Adrenal gland (tissue), 12 donors: ENCODE results near the gene SRGAP2C. TPM values are rescaled to one million over a fixed set of nuclear protein-coding genes. Genes with fewer than 3 reads are reported as not detected.
"Not testable (repeated sequence)": the region's sequence is repeated elsewhere in the genome, so short reads cannot be mapped to it uniquely, and the experiment has no call there.

ENCODE experiments used
- DNase-seq, 7 donors: peaks; one replicate each; pipeline ENCODE4 v3.0.0-alpha.2; 2019 to 2020
- H3K27ac ChIP-seq, 5 donors: fragments of 200-600 bp; sonication (generic) in 4 of 5; 1 replicate in 3 of 5; 2 replicates in 2 of 5; pipeline versions ENCODE4 v1.5.1 to v1.8.0; 2016 to 2020; ENCODE audit warnings: mild to moderate bottlenecking in 1 of 5
- H3K27me3 ChIP-seq: fragments of 200-600 bp; 2 replicates; pipeline ENCODE4 v1.8.0; 2021
- H3K36me3 ChIP-seq, 2 donors: fragments of 200-600 bp; replicated peaks in 1 of 2; 1 replicate in 1 of 2; 2 replicates in 1 of 2; pipeline versions ENCODE4 v1.5.1 to v1.8.0; 2018 to 2022
- H3K4me1 ChIP-seq, 2 donors: fragments of 200-600 bp; replicated peaks in 1 of 2; 1 replicate in 1 of 2; 2 replicates in 1 of 2; pipeline versions ENCODE4 v1.5.1 to v1.8.0; 2018 to 2021
- H3K4me3 ChIP-seq, 4 donors: fragments of 200-600 bp; sonication (generic) in 3 of 4; one replicate each; pipeline ENCODE4 v1.5.1; 2016 to 2018
- H3K9me3 ChIP-seq, 3 donors: fragments of 200-600 bp; sonication (generic) in 1 of 3; replicated peaks in 1 of 3; 1 replicate in 2 of 3; 2 replicates in 1 of 3; pipeline versions ENCODE4 v1.5.1 to v1.8.0; 2016 to 2021
- WGBS, 4 donors: extraction: QIAGEN DNeasy Blood & Tissue Kit in 2 of 4; methylation state at CpG; one replicate each; pipeline versions ENCODE4 v1.1.5 to v1.1.7; 2013 to 2017; 5-methylcytosine and 5-hydroxymethylcytosine counted together
- intact Hi-C, 2 donors: fragments of 100-400 bp; cut with DNase I; formaldehyde crosslinking; loops; one replicate each; pipeline versions ENCODE4 v1.14.1 to v1.15.0; 2022 to 2023
- polyA plus RNA-seq, 3 donors: library from polyadenylated mRNA; stranded (reverse); fragments of 200-250 nt in 2 of 3; fragments of 350-450 nt in 1 of 3; fragmentation: Illumina TruSeq in 1 of 3; extraction: RNeasy Lipid Tissue Mini Kit (QIAGEN cat#74804) in 1 of 3; gene quantifications; one replicate each; pipeline ENCODE4 v1.2.3, GENCODE V29; 2013 to 2014
- total RNA-seq, 9 donors: library from RNA; depleted of rRNA in 4 of 9; stranded (reverse); fragments of >200 nt in 4 of 9; fragments of 120-200 nt in 1 of 9; fragmentation: NEBNext Ultra II Directional in 1 of 9; extraction: Animal tissue kit (Norgen Biotek cat#: 25700) in 1 of 9; gene quantifications; one replicate each; pipeline versions ENCODE4 v1.1.0 to v1.2.4, GENCODE V29; 2013 to 2023
- donor health status: healthy with polysubstance abuse.
- donor health status: Bipolar disorder and iron deficiency.
- donor health status: DM: yes; HTN: yes; CAD: no.
- donor health status: DM: no; HTN: no; CAD: no.
- donor health status: DM: no; HTN: no; CAD: no.
- donor health status: DM: yes; HTN: yes; CAD: no.

Gene SRGAP2C
- total and polyA plus RNA-seq, 12 donors, result 4.1 to 66.2 (median 23.6) TPM

DNA sequence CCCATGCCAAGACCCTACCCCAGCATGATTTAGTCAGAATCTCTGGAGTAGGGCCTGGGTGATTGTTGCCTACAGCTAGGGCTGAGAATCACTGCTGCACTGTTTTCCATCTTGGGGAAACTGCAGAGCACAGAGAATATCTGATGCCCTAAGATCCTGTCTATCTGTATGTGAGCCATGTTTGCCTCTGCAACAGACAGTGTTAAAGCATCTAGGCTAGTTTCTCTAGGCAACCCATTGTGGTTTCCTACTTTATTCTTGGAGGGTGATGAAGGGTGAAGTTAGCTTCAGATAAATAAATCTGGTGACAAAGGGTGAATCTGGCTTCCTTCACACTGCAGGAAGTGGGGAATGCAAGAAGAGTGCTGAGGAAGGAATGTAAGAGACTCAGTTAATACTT is 147.4 kb downstream of the SRGAP2C start:
- H3K9me3 ChIP-seq, DNase-seq, H3K36me3 ChIP-seq, H3K4me3 ChIP-seq, H3K27ac ChIP-seq, H3K4me1 ChIP-seq, intact Hi-C loops, H3K27me3 ChIP-seq: not testable (repeated sequence)

DNA sequence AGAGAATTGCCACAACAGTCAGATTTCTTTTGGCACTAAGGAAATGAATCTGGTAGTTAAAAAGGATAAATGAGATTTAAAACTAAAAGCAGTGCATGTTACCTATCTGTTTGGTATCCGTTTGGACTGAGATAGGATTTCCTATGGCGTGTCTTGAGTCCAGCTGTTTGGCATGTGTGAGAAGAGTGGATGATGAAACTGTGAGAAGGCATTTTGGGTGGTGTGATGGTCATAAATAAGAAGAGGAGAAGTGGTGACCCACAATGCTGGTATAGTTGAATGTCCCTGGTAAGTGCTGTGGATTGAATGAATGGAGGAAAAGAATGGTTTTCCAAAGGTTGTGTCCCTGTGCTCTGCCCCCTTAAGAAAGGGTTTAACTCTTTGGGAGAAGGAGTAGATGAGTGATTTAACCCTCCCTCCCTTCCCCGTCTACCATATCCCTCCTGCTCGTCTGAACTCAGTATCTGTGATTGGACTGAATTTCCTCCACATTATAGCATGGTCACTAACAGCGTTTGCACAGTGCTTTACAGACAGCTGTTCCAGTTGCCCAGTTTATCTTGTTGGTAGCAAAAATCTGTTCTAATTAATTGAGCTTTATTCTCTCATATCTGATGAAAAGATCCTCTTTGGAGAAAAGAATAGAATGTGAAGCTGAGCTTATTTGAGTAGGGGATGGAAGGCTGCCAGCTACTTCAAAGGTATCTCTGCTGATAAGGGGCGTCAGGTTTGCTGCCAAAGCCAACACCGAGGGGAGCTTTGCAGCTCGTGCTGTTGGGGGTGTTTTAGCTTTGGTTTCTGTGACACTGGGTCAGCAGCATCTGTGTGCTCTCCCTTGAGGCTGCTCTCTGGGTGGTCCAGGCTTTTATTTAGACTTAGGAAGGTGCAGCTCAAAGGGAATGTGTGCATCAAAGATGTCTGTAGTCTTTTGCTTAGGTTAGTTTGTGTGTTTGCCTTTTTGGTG is 148.1 kb downstream of the SRGAP2C start:
- intact Hi-C loops, H3K27ac ChIP-seq, H3K4me1 ChIP-seq, H3K4me3 ChIP-seq, H3K36me3 ChIP-seq, H3K9me3 ChIP-seq, DNase-seq, H3K27me3 ChIP-seq: not testable (repeated sequence)
- WGBS, 4 donors, result no CpG with 5 or more reads among the region's 8 CpGs

- intact Hi-C loops, H3K36me3 ChIP-seq, H3K9me3 ChIP-seq, H3K27me3 ChIP-seq, H3K27ac ChIP-seq, H3K4me1 ChIP-seq, H3K4me3 ChIP-seq: not testable (repeated sequence)
- no CpG with 5 or more reads among the region's 1 CpG for WGBS, 4 donors
- DNase-seq, result peak in 1 of 7 donors; percentile 9
Observed at GRCh38 chr1:121337958-121338357, 153.2 kb downstream of the SRGAP2C start.

- H3K27ac ChIP-seq, H3K27me3 ChIP-seq, H3K4me1 ChIP-seq, H3K4me3 ChIP-seq, intact Hi-C loops, H3K36me3 ChIP-seq, H3K9me3 ChIP-seq, DNase-seq: not testable (repeated sequence)
- WGBS, 4 donors, result no CpG with 5 or more reads among the region's 2 CpGs
Observed at GRCh38 chr1:121339611-121340010, 154.8 kb downstream of the SRGAP2C start.

- WGBS, 4 donors, result 75 to 100% (median 89%) methylated on average over 1 to 2 of the region's 3 CpGs
Observed at GRCh38 chr1:121343311-121343906, 158.6 kb downstream of the SRGAP2C start.

GRCh38 chr1:121344355-121344754 is 159.6 kb downstream of the SRGAP2C start:
- H3K27ac ChIP-seq, H3K4me3 ChIP-seq, intact Hi-C loops, H3K9me3 ChIP-seq, DNase-seq, H3K36me3 ChIP-seq, H3K27me3 ChIP-seq, H3K4me1 ChIP-seq: not testable (repeated sequence)
- WGBS, 4 donors, result no CpG with 5 or more reads among the region's 3 CpGs

More at GRCh38 chr1:121343311-121343906, 158.6 kb downstream of the SRGAP2C start:
- H3K9me3 ChIP-seq, H3K36me3 ChIP-seq, H3K4me1 ChIP-seq, H3K27ac ChIP-seq, H3K27me3 ChIP-seq, H3K4me3 ChIP-seq, intact Hi-C loops: not testable (repeated sequence)
- peak in 1 of 7 donors; percentile 24 for DNase-seq

DNA sequence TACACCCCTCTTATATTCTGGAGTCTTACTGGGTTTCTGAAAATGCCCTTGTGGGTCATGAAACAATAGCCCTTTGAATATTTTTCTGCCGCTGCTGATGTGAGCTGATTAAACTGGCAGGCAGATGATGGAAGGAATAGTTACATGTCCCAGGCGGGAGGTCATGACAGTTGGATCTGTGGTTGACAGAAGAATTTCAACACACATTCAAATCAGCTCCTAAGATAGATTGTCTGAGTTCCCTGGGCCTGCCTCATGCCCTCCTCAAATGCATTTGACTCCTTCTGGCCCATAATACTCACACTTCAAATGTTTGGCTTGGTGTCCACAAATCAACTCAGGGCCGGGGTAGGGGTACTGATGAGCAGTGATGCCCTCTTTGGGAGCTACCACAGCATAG is 161.9 kb downstream of the SRGAP2C start:
- intact Hi-C loops, H3K4me1 ChIP-seq: not testable (repeated sequence)

GRCh38 chr1:121347476-121347875 is 162.7 kb downstream of the SRGAP2C start:
- H3K27ac ChIP-seq, DNase-seq, intact Hi-C loops, H3K9me3 ChIP-seq, H3K36me3 ChIP-seq, H3K27me3 ChIP-seq, H3K4me1 ChIP-seq, H3K4me3 ChIP-seq: not testable (repeated sequence)
- WGBS, 4 donors, result 54 to 78% (median 58%) methylated on average over 2 to 4 of the region's 5 CpGs; no CpG with 5 or more reads in 1 of the 4 donors

More for the DNA sequence above, 161.9 kb downstream of the SRGAP2C start:
- WGBS, 4 donors, result 71 to 100% (median 85%) methylated on average over 1 to 3 of the region's 3 CpGs
- not testable (repeated sequence) for H3K9me3 ChIP-seq, DNase-seq, H3K27ac ChIP-seq, H3K4me3 ChIP-seq, H3K36me3 ChIP-seq, H3K27me3 ChIP-seq

DNA sequence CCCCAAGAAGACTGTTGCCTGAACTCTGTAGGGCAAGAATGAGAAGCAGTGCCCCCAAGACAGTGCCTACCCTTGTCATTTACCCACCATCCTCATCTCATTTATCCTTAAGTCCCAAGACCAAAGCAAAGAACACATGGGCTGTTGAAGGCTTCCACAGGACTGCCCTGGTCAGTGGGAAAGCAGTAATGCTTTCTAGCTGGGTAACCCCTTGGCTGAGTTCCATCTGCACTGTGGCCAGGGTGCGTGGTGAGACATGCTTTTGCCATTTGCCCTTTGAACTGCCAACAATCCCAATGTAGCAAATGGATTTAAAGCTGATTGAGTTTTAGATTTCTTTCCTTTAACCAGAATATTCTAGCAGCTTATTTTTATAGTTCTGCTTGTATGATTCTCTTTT is 163.3 kb downstream of the SRGAP2C start:
- H3K36me3 ChIP-seq, H3K27ac ChIP-seq, H3K4me3 ChIP-seq, DNase-seq, H3K9me3 ChIP-seq, H3K4me1 ChIP-seq, intact Hi-C loops, H3K27me3 ChIP-seq: not testable (repeated sequence)
- WGBS, 4 donors, result no CpG with 5 or more reads among the region's 1 CpG

GRCh38 chr1:121349332-121349967 is 164.7 kb downstream of the SRGAP2C start:
- H3K27ac ChIP-seq, intact Hi-C loops, H3K4me3 ChIP-seq, H3K27me3 ChIP-seq, H3K9me3 ChIP-seq, H3K4me1 ChIP-seq, DNase-seq, H3K36me3 ChIP-seq: not testable (repeated sequence)
- WGBS, 4 donors, result 100% methylated on average over 1 of the region's 4 CpGs; no CpG with 5 or more reads in 3 of the 4 donors
